MM.1S (cell line): ENCODE results near the gene OR8K1.

Experiments
- EZH2 ChIP-seq: fragments of 300-600 bp; sonication (generic); optimal IDR thresholded peaks from 2 replicates; pipeline ENCODE3; 2017; ENCODE audit warnings: low read depth, mild to moderate bottlenecking, antibody characterized with exemption, low read length, mixed read lengths
- EZH2phosphoT487 ChIP-seq: fragments of 300-600 bp; sonication (generic); IDR thresholded peaks from 2 replicates; pipeline ENCODE4 v1.6.1; 2018; ENCODE audit warnings: antibody characterized with exemption, low read length
- TF ChIP-seq, protein P1 (sequence below): fragments of 300-600 bp; sonication (generic); IDR thresholded peaks from 2 replicates; pipeline ENCODE4 v1.5.1; 2016; ENCODE audit warnings: antibody characterized with exemption, low read length, mixed read lengths

DNA sequence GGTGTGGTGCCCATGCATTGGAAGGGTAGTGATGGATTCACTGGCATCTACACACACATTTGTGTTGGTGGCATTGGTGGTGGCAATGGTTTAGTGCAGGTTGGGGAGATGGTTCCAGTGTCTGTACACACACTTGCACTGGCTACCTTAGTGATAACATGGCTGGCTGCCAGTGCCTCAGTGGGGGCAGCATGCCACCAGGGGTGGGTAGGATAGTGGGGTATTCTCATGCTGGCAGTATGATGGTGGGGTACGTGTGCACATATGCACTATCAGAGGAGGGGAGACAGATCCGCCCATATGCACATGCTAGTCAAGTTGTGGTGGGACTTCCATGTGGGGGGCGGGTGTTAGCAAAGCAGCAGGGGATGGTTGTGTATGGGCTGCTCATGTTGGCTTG lies 38.0 kb upstream of the OR8K1 start:
- TF ChIP-seq EZH2 (no peak), EZH2phosphoT487 (no peak)
- TF ChIP-seq, protein P1, sequence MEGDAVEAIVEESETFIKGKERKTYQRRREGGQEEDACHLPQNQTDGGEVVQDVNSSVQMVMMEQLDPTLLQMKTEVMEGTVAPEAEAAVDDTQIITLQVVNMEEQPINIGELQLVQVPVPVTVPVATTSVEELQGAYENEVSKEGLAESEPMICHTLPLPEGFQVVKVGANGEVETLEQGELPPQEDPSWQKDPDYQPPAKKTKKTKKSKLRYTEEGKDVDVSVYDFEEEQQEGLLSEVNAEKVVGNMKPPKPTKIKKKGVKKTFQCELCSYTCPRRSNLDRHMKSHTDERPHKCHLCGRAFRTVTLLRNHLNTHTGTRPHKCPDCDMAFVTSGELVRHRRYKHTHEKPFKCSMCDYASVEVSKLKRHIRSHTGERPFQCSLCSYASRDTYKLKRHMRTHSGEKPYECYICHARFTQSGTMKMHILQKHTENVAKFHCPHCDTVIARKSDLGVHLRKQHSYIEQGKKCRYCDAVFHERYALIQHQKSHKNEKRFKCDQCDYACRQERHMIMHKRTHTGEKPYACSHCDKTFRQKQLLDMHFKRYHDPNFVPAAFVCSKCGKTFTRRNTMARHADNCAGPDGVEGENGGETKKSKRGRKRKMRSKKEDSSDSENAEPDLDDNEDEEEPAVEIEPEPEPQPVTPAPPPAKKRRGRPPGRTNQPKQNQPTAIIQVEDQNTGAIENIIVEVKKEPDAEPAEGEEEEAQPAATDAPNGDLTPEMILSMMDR = no peak
